ENCODE measurements around the gene MERTK.

The MERTK gene

GRCh38 chr2:112026509-112026908, 128.1 kb downstream of the MERTK start:
- Histone ChIP-seq H4K20me1 (ENCODE audit: insufficient read depth) (no peaks in the 10 kb centered on the region), H3K4me3 (IDR thresholded peaks at IDR 0.05; ENCODE audit: insufficient read depth, low read depth, low read length) (no peak overlapping the region), H3K9ac (no peak overlapping the region), H3K79me2 (ENCODE audit: insufficient read depth, low read depth) (no peaks in the 10 kb centered on the region), H3K27me3 (ENCODE audit: insufficient read depth, low read depth) (no peaks in the 10 kb centered on the region), H3K36me3 (ENCODE audit: insufficient read depth) (no peaks in the 10 kb centered on the region), H3K4me1 (ENCODE audit: low read depth, poor library complexity, severe bottlenecking) (peaks cover 52% of the 10 kb centered on the region), H2AFZ (ENCODE audit: low read depth) (no peak overlapping the region), H3K27ac (no peak overlapping the region), H3K4me2 (no peak overlapping the region)
- no peak for TF ChIP-seq CTCF (conservative IDR thresholded peaks at IDR 0.05; ENCODE audit: low read depth, low read length)

- Histone ChIP-seq H3K79me2 (ENCODE audit: insufficient read depth, low read depth) (no peaks in the 10 kb centered on the region), H4K20me1 (ENCODE audit: insufficient read depth) (no peaks in the 10 kb centered on the region), H2AFZ (ENCODE audit: low read depth) (no peak overlapping the region), H3K4me1 (ENCODE audit: low read depth, poor library complexity, severe bottlenecking) (peaks cover 62% of the 10 kb centered on the region), H3K4me2 (no peak overlapping the region), H3K36me3 (ENCODE audit: insufficient read depth) (no peaks in the 10 kb centered on the region), H3K27ac (no peak overlapping the region), H3K9ac (no peak overlapping the region), H3K27me3 (ENCODE audit: insufficient read depth, low read depth) (no peaks in the 10 kb centered on the region), H3K4me3 (IDR thresholded peaks at IDR 0.05; ENCODE audit: insufficient read depth, low read depth, low read length) (no peak overlapping the region)
- TF ChIP-seq CTCF (conservative IDR thresholded peaks at IDR 0.05; ENCODE audit: low read depth, low read length): no peak
Observed at GRCh38 chr2:112027767-112028166, 129.4 kb downstream of the MERTK start.

- no peak overlapping the region for H3K9ac ChIP-seq
- no peak overlapping the region for H3K27ac ChIP-seq
- peaks cover 62% of the 10 kb centered on the region for H3K4me1 ChIP-seq (ENCODE audit: low read depth, poor library complexity, severe bottlenecking)
- no peak overlapping the region for H3K4me3 ChIP-seq (IDR thresholded peaks at IDR 0.05; ENCODE audit: insufficient read depth, low read depth, low read length)
- H3K4me2 ChIP-seq: no peak overlapping the region
- no peak for TF ChIP-seq CTCF (conservative IDR thresholded peaks at IDR 0.05; ENCODE audit: low read depth, low read length)
- H3K79me2 ChIP-seq (ENCODE audit: insufficient read depth, low read depth): no peaks in the 10 kb centered on the region
- H2AFZ ChIP-seq (ENCODE audit: low read depth): no peak overlapping the region
- H3K27me3 ChIP-seq (ENCODE audit: insufficient read depth, low read depth): no peaks in the 10 kb centered on the region
- no peaks in the 10 kb centered on the region for H3K36me3 ChIP-seq (ENCODE audit: insufficient read depth)
- H4K20me1 ChIP-seq (ENCODE audit: insufficient read depth): no peaks in the 10 kb centered on the region
Observed at GRCh38 chr2:112029164-112029563, 130.8 kb downstream of the MERTK start.

- Histone ChIP-seq H3K27ac (peak overlapping the region; percentile 77), H3K4me3 (IDR thresholded peaks at IDR 0.05; ENCODE audit: insufficient read depth, low read depth, low read length) (no peak overlapping the region), H3K4me1 (ENCODE audit: low read depth, poor library complexity, severe bottlenecking) (peaks cover 49% of the 10 kb centered on the region), H3K9ac (peak overlapping the region; percentile 31; the same call in 1 of the 2 replicates), H2AFZ (ENCODE audit: low read depth) (peak overlapping the region; percentile 33; the same call in 1 of the 2 replicates), H4K20me1 (ENCODE audit: insufficient read depth) (no peaks in the 10 kb centered on the region), H3K79me2 (ENCODE audit: insufficient read depth, low read depth) (no peaks in the 10 kb centered on the region), H3K4me2 (peak overlapping the region; percentile 18), H3K27me3 (ENCODE audit: insufficient read depth, low read depth) (no peaks in the 10 kb centered on the region), H3K36me3 (ENCODE audit: insufficient read depth) (no peaks in the 10 kb centered on the region)
- no peak for TF ChIP-seq CTCF (conservative IDR thresholded peaks at IDR 0.05; ENCODE audit: low read depth, low read length)
Observed at GRCh38 chr2:112031473-112032223, 133.2 kb downstream of the MERTK start.

All from KMS-11 (cell line).